ENCODE measurements around the gene EFHC1.

The EFHC1 gene, protein sequence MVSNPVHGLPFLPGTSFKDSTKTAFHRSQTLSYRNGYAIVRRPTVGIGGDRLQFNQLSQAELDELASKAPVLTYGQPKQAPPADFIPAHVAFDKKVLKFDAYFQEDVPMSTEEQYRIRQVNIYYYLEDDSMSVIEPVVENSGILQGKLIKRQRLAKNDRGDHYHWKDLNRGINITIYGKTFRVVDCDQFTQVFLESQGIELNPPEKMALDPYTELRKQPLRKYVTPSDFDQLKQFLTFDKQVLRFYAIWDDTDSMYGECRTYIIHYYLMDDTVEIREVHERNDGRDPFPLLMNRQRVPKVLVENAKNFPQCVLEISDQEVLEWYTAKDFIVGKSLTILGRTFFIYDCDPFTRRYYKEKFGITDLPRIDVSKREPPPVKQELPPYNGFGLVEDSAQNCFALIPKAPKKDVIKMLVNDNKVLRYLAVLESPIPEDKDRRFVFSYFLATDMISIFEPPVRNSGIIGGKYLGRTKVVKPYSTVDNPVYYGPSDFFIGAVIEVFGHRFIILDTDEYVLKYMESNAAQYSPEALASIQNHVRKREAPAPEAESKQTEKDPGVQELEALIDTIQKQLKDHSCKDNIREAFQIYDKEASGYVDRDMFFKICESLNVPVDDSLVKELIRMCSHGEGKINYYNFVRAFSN

DNA sequence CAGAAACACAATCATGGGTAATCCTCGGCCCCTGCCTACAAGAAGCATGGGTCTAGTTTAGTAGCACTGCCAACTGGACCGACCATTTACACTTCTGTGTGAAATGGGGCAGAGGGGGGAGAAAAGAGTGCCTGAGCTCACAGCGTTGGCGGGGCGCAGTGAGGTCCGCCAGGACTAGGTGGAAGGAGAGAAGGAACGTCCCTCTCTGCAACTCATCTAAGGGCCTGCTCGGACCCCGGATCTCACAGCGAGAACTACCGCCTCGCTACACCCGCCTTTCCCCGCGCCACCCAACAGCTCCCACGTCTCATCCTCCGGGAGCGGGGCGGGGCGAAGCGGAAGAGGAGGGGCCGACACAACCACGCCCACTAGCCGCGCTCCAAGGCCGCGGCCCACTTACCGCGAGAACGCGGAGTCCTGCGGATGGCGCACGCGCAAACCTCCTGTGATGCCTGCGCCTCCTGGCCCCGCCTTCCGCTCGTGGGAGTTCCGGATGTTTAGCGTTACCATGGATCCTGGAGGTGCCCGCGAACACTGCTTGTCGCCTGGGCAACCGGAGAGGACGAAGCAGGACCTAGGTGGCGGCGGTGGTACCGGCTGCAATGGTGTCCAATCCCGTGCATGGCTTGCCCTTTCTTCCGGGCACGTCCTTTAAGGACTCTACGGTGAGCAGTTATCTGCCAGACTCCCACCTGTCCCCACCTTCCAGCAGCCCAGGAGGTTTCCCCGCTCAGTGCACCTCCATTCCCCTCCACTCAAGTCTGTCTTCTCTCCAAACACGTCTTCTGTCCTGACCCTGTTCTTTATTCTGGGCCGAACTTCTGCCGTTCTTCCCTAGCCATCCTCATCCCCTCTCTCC lies at the start of gene EFHC1:
EFHC1 (plus strand) TSS at position 534 of the 859 bp plus-strand sequence; CDS start at position 603, 69 bp downstream.
- no peak within 1 kb of the TSS for H3K27ac ChIP-seq (ENCODE audit: low read length)
- peak within 1 kb of the TSS; percentile 75 for H3K4me3 ChIP-seq (ENCODE audit: low read length)
- H3K4me1 ChIP-seq (ENCODE audit: control insufficient read depth, insufficient read depth, low read length): peaks cover 3% of the 10 kb centered on the region
- H3K9me3 ChIP-seq (ENCODE audit: control insufficient read depth, insufficient read depth, low read length): no peaks in the 10 kb centered on the region
- peak; percentile 92 for DNase-seq (ENCODE audit: low read depth, low spot score)
- no CpG with 5 or more reads among the region's 57 CpGs for WGBS (ENCODE audit: insufficient coverage, insufficient read length)
- H3K36me3 ChIP-seq (ENCODE audit: control insufficient read depth, insufficient read depth, low read length): peaks cover 2% of the 10 kb centered on the region; the same call in 1 of the 2 replicates
- H3K27me3 ChIP-seq (ENCODE audit: control insufficient read depth, insufficient read depth, low read length): no peaks in the 10 kb centered on the region

DNA sequence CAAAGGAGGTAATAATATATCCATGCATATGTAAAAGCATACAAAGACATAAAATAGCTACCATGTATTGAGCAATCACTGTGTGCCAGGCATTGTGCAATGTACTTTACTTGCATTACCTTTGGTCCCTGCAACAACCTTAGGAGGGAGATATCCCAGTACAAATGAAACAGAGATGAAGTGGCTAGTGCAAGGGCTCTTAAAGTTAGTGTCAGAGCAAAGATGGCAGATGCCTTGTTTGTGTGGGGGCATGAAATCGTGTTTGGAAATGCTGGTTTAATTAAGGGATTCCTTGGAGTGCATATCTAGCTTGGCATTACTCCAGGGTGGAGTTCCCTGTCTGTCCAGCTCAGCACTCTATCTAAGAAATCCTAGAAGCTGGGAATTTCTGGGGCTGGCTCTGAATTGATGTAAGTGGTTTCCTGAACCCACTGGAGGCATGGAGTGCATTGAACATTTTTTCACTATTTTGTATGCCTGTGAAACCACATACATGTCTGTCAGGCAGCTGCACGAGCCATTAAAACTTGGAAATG lies 48.4 kb upstream of the EFHC1 start:
- Histone ChIP-seq H3K27ac (ENCODE audit: low read length) (no peak overlapping the region), H3K27me3 (ENCODE audit: control insufficient read depth, insufficient read depth, low read length) (no peaks in the 10 kb centered on the region), H3K36me3 (ENCODE audit: control insufficient read depth, insufficient read depth, low read length) (no peaks in the 10 kb centered on the region), H3K9me3 (ENCODE audit: control insufficient read depth, insufficient read depth, low read length) (no peaks in the 10 kb centered on the region), H3K4me1 (ENCODE audit: control insufficient read depth, insufficient read depth, low read length) (no peaks in the 10 kb centered on the region), H3K4me3 (ENCODE audit: low read length) (no peak overlapping the region)
- WGBS (ENCODE audit: insufficient coverage, insufficient read length): no CpG with 5 or more reads among the region's 2 CpGs
- DNase-seq (ENCODE audit: low read depth, low spot score): no peak

DNA sequence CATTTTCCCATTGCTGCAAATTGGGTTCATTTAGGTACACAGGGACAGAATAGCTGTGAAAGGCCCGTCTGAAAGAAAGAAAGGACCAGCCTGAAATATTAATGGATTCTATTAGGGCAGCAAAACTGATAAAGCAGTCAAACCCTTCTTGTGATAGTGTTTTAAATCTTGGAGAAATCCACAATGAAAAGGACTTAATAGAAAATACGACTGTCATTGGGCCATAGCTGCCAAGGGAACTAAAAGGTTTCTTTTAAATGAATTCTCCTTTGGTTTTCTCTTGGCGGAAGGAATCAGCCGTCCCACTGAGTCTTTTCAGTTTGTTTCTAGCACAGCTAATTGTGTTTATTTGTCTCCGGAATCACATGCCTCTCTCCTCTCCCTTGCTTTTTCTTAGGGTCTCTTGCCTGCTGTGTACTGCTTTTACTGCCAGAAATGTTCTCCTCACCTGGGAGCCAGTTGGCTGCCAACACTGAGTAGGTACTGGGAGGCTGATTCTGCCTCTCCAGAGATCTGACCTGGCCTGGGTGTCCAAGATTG lies 46.9 kb upstream of the EFHC1 start:
- H3K4me3 ChIP-seq (ENCODE audit: low read length): no peak overlapping the region
- DNase-seq (ENCODE audit: low read depth, low spot score): no peak
- WGBS (ENCODE audit: insufficient coverage, insufficient read length): no CpG with 5 or more reads among the region's 5 CpGs
- H3K27me3 ChIP-seq (ENCODE audit: control insufficient read depth, insufficient read depth, low read length): no peaks in the 10 kb centered on the region
- no peak overlapping the region for H3K27ac ChIP-seq (ENCODE audit: low read length)
- H3K4me1 ChIP-seq (ENCODE audit: control insufficient read depth, insufficient read depth, low read length): no peaks in the 10 kb centered on the region
- H3K36me3 ChIP-seq (ENCODE audit: control insufficient read depth, insufficient read depth, low read length): no peaks in the 10 kb centered on the region
- H3K9me3 ChIP-seq (ENCODE audit: control insufficient read depth, insufficient read depth, low read length): no peaks in the 10 kb centered on the region

DNA sequence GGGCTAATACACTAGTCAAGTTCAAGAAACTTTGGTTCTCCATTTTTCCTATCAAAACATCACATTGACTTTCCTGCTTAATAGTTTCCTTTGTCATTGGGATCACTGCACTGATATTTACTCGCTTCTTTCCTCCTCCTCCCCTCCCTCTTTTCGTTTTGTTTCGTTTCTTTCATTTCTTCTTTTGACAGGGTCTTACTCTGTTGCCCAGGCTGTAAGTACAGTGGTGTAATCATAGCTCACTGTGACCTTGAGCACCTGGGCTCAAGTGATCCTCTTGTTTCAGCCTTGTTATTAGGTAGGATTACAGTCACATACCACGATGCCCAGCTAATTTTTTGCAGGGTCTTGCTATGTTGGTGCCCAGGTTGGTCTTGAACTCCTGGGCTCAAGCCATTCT lies 45.9 kb upstream of the EFHC1 start:
- WGBS (ENCODE audit: insufficient coverage, insufficient read length): no CpG with 5 or more reads among the region's 4 CpGs
- no peaks in the 10 kb centered on the region for H3K36me3 ChIP-seq (ENCODE audit: control insufficient read depth, insufficient read depth, low read length)
- H3K27me3 ChIP-seq (ENCODE audit: control insufficient read depth, insufficient read depth, low read length): no peaks in the 10 kb centered on the region
- no peak overlapping the region for H3K27ac ChIP-seq (ENCODE audit: low read length)
- H3K4me3 ChIP-seq (ENCODE audit: low read length): no peak overlapping the region
- no peak for DNase-seq (ENCODE audit: low read depth, low spot score)
- no peaks in the 10 kb centered on the region for H3K4me1 ChIP-seq (ENCODE audit: control insufficient read depth, insufficient read depth, low read length)
- no peaks in the 10 kb centered on the region for H3K9me3 ChIP-seq (ENCODE audit: control insufficient read depth, insufficient read depth, low read length)

DNA sequence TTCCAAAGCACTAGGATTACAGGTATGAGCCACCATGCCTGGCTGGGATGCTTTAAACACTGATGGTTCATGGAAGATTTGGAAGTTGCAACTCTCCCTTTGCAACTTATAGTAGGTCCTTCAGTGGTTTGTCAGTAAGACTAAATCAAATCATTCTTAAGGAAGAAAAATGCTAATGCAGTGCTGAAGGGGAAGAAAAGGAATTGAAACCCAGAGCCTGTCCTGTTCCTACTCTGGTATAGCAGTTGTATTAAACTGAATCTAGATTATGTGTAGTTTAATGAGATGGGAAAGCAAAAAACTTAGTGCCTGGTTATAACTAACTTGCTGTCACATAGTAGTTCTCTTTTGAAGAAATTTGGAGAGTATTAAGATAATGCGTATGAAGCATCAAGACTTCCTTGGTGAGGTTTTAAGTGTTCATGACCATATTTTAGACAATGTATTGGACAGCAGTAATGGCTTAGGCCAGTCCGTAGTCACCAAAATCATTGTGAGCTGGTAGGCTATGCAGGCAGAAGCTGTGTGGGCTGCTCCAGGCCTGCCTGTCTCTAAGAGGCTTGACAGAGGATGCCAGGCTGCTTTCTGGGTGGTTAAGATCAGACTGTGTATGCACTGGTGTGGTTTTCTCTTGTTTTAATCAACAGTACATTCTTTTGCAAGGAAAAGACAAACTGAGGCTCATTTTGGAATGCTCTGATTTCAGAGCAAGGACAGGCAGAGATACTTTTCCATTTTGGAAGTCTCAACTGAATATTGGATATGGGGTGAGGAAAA lies 44.2 kb upstream of the EFHC1 start:
- Histone ChIP-seq H3K27me3 (ENCODE audit: control insufficient read depth, insufficient read depth, low read length) (no peaks in the 10 kb centered on the region), H3K36me3 (ENCODE audit: control insufficient read depth, insufficient read depth, low read length) (no peaks in the 10 kb centered on the region), H3K27ac (ENCODE audit: low read length) (no peak overlapping the region), H3K9me3 (ENCODE audit: control insufficient read depth, insufficient read depth, low read length) (no peaks in the 10 kb centered on the region), H3K4me3 (ENCODE audit: low read length) (no peak overlapping the region), H3K4me1 (ENCODE audit: control insufficient read depth, insufficient read depth, low read length) (no peaks in the 10 kb centered on the region)
- no peak for DNase-seq (ENCODE audit: low read depth, low spot score)
- no CpG with 5 or more reads among the region's 2 CpGs for WGBS (ENCODE audit: insufficient coverage, insufficient read length)

DNA sequence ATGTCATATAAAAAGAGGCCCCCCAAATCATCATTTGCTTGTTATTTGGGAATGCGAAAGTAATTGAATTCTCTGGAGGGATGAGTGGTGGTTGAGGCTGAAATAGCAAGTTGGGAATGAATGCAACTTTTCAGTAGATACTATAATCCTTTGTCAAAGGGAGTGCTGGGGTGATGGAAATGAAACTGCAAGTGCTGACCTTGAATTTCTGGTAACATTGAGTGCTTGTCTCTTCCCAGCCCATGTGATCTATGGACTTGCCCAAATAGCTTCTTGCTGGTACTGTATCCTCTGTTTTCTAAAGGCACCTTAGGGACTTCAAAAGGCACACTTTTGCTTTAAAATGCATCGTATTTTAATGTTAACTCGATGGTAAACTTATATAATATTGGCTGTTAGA lies 43.4 kb upstream of the EFHC1 start:
- Histone ChIP-seq H3K27me3 (ENCODE audit: control insufficient read depth, insufficient read depth, low read length) (no peaks in the 10 kb centered on the region), H3K36me3 (ENCODE audit: control insufficient read depth, insufficient read depth, low read length) (no peaks in the 10 kb centered on the region), H3K27ac (ENCODE audit: low read length) (no peak overlapping the region), H3K9me3 (ENCODE audit: control insufficient read depth, insufficient read depth, low read length) (no peaks in the 10 kb centered on the region), H3K4me1 (ENCODE audit: control insufficient read depth, insufficient read depth, low read length) (no peaks in the 10 kb centered on the region), H3K4me3 (ENCODE audit: low read length) (no peak overlapping the region)
- WGBS (ENCODE audit: insufficient coverage, insufficient read length): no CpG with 5 or more reads among the region's 3 CpGs
- DNase-seq (ENCODE audit: low read depth, low spot score): no peak

DNA sequence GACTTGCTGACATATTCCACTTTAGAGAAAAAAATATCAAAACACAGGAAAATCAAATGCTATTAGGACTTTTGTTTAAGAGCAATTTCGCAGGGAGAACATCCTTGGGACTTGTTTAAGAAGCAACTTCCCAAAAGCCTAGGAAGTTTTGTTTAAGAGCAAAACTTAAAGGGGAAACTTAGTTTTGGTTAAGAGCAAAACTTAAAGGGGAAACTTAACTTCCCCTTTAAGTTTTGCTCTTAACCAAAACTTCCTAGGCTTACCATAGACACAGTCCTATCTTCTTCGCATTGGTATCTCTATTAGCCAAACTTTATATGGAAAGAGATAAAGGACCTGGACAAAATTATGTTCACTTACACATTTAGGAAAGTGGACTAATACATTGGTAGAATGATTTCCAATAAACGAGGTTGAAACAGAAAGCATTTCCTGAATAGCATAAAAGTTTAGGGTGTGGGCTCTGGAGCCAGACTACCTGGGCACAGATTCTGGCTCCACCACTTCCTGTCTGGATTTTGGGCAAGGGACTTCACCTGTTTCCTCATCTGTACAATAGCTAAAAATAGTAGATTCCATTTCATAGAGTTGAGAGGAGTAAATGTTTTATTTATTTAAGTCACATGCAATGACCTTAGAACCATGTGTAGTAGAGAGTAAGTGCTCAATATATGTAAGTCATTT lies 42.5 kb upstream of the EFHC1 start:
- WGBS (ENCODE audit: insufficient coverage, insufficient read length): no CpG with 5 or more reads among the region's 3 CpGs
- Histone ChIP-seq H3K27me3 (ENCODE audit: control insufficient read depth, insufficient read depth, low read length) (no peaks in the 10 kb centered on the region), H3K4me3 (ENCODE audit: low read length) (no peak overlapping the region), H3K9me3 (ENCODE audit: control insufficient read depth, insufficient read depth, low read length) (no peaks in the 10 kb centered on the region), H3K4me1 (ENCODE audit: control insufficient read depth, insufficient read depth, low read length) (no peaks in the 10 kb centered on the region), H3K27ac (ENCODE audit: low read length) (no peak overlapping the region), H3K36me3 (ENCODE audit: control insufficient read depth, insufficient read depth, low read length) (no peaks in the 10 kb centered on the region)
- no peak for DNase-seq (ENCODE audit: low read depth, low spot score)

DNA sequence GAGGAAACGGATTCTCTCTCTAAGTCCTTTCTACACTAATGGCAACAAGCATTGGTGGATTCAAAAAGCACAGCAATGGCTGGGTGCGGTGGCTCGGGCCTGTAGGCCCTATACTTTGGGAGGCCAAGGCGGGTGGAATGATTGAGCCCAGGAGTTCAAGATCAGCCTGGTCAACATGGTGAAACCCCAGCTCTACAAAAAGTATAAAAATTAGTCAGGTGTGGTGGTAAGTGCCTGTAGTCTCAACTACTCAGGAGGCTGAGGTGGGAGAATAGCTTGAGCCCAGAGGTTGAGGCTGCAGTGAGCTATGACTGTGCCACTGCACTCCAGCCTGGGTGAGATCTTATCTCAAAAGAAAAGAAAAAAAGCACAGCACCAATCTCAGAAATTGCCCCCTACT lies 38.9 kb upstream of the EFHC1 start:
- Histone ChIP-seq H3K36me3 (ENCODE audit: control insufficient read depth, insufficient read depth, low read length) (no peaks in the 10 kb centered on the region), H3K9me3 (ENCODE audit: control insufficient read depth, insufficient read depth, low read length) (no peaks in the 10 kb centered on the region), H3K4me1 (ENCODE audit: control insufficient read depth, insufficient read depth, low read length) (no peaks in the 10 kb centered on the region), H3K27me3 (ENCODE audit: control insufficient read depth, insufficient read depth, low read length) (no peaks in the 10 kb centered on the region), H3K4me3 (ENCODE audit: low read length) (no peak overlapping the region), H3K27ac (ENCODE audit: low read length) (no peak overlapping the region)
- no peak for DNase-seq (ENCODE audit: low read depth, low spot score)
- WGBS (ENCODE audit: insufficient coverage, insufficient read length): no CpG with 5 or more reads among the region's 4 CpGs

DNA sequence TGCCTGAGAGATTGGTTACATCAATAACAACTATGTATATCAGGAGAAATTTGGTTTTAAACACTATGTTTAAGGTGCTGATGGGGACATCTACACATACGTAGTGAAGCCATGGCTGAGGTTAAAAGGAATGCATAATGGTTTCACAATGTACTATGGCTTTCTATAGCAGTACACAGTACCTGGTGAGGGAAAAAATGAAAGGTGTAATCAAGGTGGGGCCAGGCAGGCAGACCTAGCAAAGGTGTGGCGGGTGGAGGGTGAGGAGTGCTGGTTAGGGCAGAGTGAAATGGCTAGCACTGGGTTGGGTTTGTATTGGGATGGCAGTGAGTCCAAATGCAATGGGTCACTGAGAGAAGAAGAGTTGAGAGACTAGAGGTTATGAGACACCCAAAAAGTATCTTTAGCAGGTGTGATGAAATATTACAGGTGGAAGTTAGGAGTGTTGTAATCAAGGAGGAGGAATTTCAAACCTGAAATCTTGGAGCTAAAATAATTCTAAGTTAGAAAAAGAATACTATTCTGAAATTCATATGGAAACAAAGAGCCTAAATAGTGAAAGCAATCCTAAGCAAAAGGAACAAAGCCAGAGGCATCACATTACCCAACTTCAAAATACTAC lies 35.9 kb upstream of the EFHC1 start:
- Histone ChIP-seq H3K27ac (ENCODE audit: low read length) (no peak overlapping the region), H3K27me3 (ENCODE audit: control insufficient read depth, insufficient read depth, low read length) (no peaks in the 10 kb centered on the region), H3K4me1 (ENCODE audit: control insufficient read depth, insufficient read depth, low read length) (no peaks in the 10 kb centered on the region), H3K36me3 (ENCODE audit: control insufficient read depth, insufficient read depth, low read length) (no peaks in the 10 kb centered on the region), H3K4me3 (ENCODE audit: low read length) (no peak overlapping the region), H3K9me3 (ENCODE audit: control insufficient read depth, insufficient read depth, low read length) (no peaks in the 10 kb centered on the region)
- no peak for DNase-seq (ENCODE audit: low read depth, low spot score)
- no CpG with 5 or more reads among the region's 2 CpGs for WGBS (ENCODE audit: insufficient coverage, insufficient read length)
